Fibroblast of lung (primary cell): ENCODE data around the gene GSTM2. TPM values are rescaled to one million over a fixed set of nuclear protein-coding genes. Genes with fewer than 3 reads are reported as not detected.
"Not testable (repeated sequence)": the region's sequence is repeated elsewhere in the genome, so short reads cannot be mapped to it uniquely, and the experiment has no call there.

ENCODE experiments used
- DNase-seq, 2 donors: peaks; one replicate each; pipeline versions ENCODE4 v3.0.0 to v3.0.0-alpha.2; 2010; ENCODE audit warnings: low read depth in 2 of 2
- H2AFZ ChIP-seq: 2 replicates; pipeline ENCODE4 v1.5.1; 2012; ENCODE audit warnings: low read length, control low read depth, inconsistent platforms
- H3K27ac ChIP-seq: 2 replicates; pipeline ENCODE4 v1.5.1; 2011; ENCODE audit warnings: low read length, control low read depth; ENCODE audit not compliant: insufficient read depth
- H3K27me3 ChIP-seq: 2 replicates; pipeline ENCODE4 v1.5.1; 2011; ENCODE audit warnings: mild to moderate bottlenecking, low read length; ENCODE audit not compliant: control insufficient read depth, insufficient read depth
- H3K36me3 ChIP-seq: 2 replicates; pipeline ENCODE4 v1.5.1; 2011; ENCODE audit warnings: low read length; ENCODE audit not compliant: control insufficient read depth, insufficient read depth
- H3K4me1 ChIP-seq: 2 replicates; pipeline ENCODE4 v1.5.1; 2011; ENCODE audit warnings: low read length; ENCODE audit not compliant: control insufficient read depth, insufficient read depth; ENCODE audit errors: extremely low read depth
- H3K4me2 ChIP-seq: 2 replicates; pipeline ENCODE4 v1.5.1; 2011; ENCODE audit warnings: low read length, control low read depth; ENCODE audit not compliant: insufficient read depth; ENCODE audit errors: extremely low read depth
- H3K4me3 ChIP-seq, 4 experiments: fragments of 200-600 bp in 1 of 4; sonication (generic) in 1 of 4; replicated peaks in 1 of 4; 2 replicates each; pipeline ENCODE4 v1.5.1; 2011 to 2016; ENCODE audit warnings: low read length in 4 of 4, low read depth in 3 of 4, mild to moderate bottlenecking in 3 of 4, control low read depth in 2 of 4, inconsistent platforms in 1 of 4, mixed read lengths in 1 of 4; ENCODE audit not compliant: insufficient read depth in 1 of 4; ENCODE audit errors: control extremely low read depth in 1 of 4
- H3K79me2 ChIP-seq: 2 replicates; pipeline ENCODE4 v1.5.1; 2012; ENCODE audit warnings: mild to moderate bottlenecking, low read length, inconsistent platforms; ENCODE audit not compliant: control insufficient read depth, insufficient read depth
- H3K9ac ChIP-seq: 2 replicates; pipeline ENCODE4 v1.5.1; 2011; ENCODE audit warnings: mild to moderate bottlenecking, low read length, control low read depth; ENCODE audit not compliant: insufficient read depth
- H3K9me3 ChIP-seq: 2 replicates; pipeline ENCODE4 v1.5.1; 2012; ENCODE audit warnings: low read depth, low read length; ENCODE audit not compliant: control insufficient read depth, insufficient read depth
- H4K20me1 ChIP-seq: 2 replicates; pipeline ENCODE4 v1.5.1; 2011; ENCODE audit warnings: low read length; ENCODE audit not compliant: control insufficient read depth, insufficient read depth; ENCODE audit errors: extremely low read depth
- CTCF ChIP-seq, 2 donors: IDR thresholded peaks in 1 of 2; conservative IDR thresholded peaks in 1 of 2; 1 replicate in 1 of 2; 2 replicates in 1 of 2; pipeline ENCODE4 v1.5.1; 2011 to 2012; ENCODE audit warnings: low read length in 2 of 2, control low read depth in 1 of 2, inconsistent platforms in 1 of 2, low read depth in 1 of 2, mild to moderate bottlenecking in 1 of 2
- EZH2 ChIP-seq: IDR thresholded peaks from 2 replicates; pipeline ENCODE4 v1.5.1; 2012; ENCODE audit warnings: low read length, control low read depth, mild to moderate bottlenecking; ENCODE audit errors: missing control alignments
- polyA plus RNA-seq, 2 donors: library from polyadenylated mRNA; depleted of rRNA in 1 of 2; stranded (reverse) in 1 of 2; unstranded in 1 of 2; fragments of >200 nt; gene quantifications; 2 replicates each; pipeline ENCODE4 v1.2.1, GENCODE V29; 2011 to 2012; ENCODE audit warnings: missing spikeins in 1 of 2
- total RNA-seq: library from RNA; depleted of rRNA; stranded (reverse); fragments of >200 nt; gene quantifications from 2 replicates; pipeline ENCODE4 v1.2.1, GENCODE V29; 2014

Gene GSTM2
- total and polyA plus RNA-seq, 2 donors (not counting 1 experiment from before 2014, with no cell fraction given) = 28.2 to 67.7 TPM

GRCh38 chr1:109669246-109669948, 1.5 kb downstream of the GSTM2 start:
- TF ChIP-seq EZH2 (no peak), CTCF (conservative IDR thresholded peaks at IDR 0.05 in 1 of 2, IDR thresholded peaks at IDR 0.05 in 1 of 2; ENCODE audit: low read depth in 1 of 2, low read length in 2 of 2) (no peak)
- H3K9me3 ChIP-seq = no peaks in the 10 kb centered on the region
- no peaks in the 10 kb centered on the region for H3K79me2 ChIP-seq
- H3K4me3 ChIP-seq = no peak overlapping the region
- H3K36me3 ChIP-seq = no peaks in the 10 kb centered on the region
- DNase-seq = no peak
- H3K9ac ChIP-seq = no peak overlapping the region
- H2AFZ ChIP-seq = no peak overlapping the region
- no peaks in the 10 kb centered on the region for H4K20me1 ChIP-seq
- H3K27ac ChIP-seq = no peak overlapping the region
- H3K27me3 ChIP-seq = no peaks in the 10 kb centered on the region
- H3K4me1 ChIP-seq = no peaks in the 10 kb centered on the region
- no peak overlapping the region for H3K4me2 ChIP-seq

DNA sequence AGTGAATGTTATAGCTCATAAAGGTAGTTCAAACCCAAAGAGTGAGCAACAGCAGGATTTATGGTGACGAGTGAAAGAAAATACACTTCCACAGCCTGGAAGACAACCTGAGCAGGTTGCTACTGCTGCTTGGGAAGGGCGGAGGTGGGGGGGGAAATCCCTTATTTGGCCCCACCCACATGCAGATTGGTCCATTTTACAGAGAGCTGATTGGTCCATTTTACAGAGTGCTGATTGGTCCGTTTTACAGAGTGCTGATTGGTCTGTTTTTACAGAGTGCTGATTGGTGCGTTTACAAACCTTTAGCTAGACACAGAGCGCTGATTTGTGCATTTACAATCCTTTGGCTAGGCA, 2.1 kb downstream of the GSTM2 start:
- H3K27ac ChIP-seq, H3K27me3 ChIP-seq, H4K20me1 ChIP-seq, H2AFZ ChIP-seq, H3K4me1 ChIP-seq, H3K9ac ChIP-seq, H3K36me3 ChIP-seq, H3K4me3 ChIP-seq, H3K9me3 ChIP-seq, H3K79me2 ChIP-seq, H3K4me2 ChIP-seq, DNase-seq: not testable (repeated sequence)

DNA sequence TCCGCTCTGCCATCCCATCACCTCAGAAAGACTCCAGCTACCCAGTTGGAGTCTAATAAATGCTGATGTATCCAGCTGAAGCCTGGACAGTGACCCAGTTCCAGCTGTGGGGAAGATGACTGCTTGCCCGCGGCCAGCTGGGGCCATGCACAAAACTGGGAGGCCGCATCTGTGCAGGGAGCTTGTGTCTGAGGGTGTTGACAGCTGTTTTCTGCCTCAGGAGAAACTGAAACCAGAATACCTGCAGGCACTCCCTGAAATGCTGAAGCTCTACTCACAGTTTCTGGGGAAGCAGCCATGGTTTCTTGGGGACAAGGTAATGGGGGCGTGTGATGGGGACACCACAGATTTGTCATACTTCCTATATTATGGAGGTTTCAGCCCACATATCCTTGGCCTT, 3.2 kb downstream of the GSTM2 start:
- H3K27me3 ChIP-seq = no peaks in the 10 kb centered on the region
- TF ChIP-seq CTCF (conservative IDR thresholded peaks at IDR 0.05 in 1 of 2, IDR thresholded peaks at IDR 0.05 in 1 of 2; ENCODE audit: low read depth in 1 of 2, low read length in 2 of 2) = no peak
- TF ChIP-seq EZH2 = no peak
- DNase-seq = no peak

GRCh38 chr1:109673861-109674260, 6.0 kb downstream of the GSTM2 start:
- H4K20me1 ChIP-seq, H3K79me2 ChIP-seq, DNase-seq, H3K27me3 ChIP-seq, H3K9ac ChIP-seq, H3K4me3 ChIP-seq, H3K27ac ChIP-seq, H3K4me2 ChIP-seq, H2AFZ ChIP-seq, H3K9me3 ChIP-seq, H3K36me3 ChIP-seq, H3K4me1 ChIP-seq: not testable (repeated sequence)

More for the DNA sequence above, 3.2 kb downstream of the GSTM2 start:
- Histone ChIP-seq H3K36me3 (no peaks in the 10 kb centered on the region), H3K27ac (no peak overlapping the region), H4K20me1 (no peaks in the 10 kb centered on the region), H3K4me2 (no peak overlapping the region), H3K4me3 (no peak overlapping the region), H3K9ac (no peak overlapping the region), H2AFZ (no peak overlapping the region), H3K4me1 (no peaks in the 10 kb centered on the region), H3K9me3 (no peaks in the 10 kb centered on the region), H3K79me2 (no peaks in the 10 kb centered on the region)

DNA sequence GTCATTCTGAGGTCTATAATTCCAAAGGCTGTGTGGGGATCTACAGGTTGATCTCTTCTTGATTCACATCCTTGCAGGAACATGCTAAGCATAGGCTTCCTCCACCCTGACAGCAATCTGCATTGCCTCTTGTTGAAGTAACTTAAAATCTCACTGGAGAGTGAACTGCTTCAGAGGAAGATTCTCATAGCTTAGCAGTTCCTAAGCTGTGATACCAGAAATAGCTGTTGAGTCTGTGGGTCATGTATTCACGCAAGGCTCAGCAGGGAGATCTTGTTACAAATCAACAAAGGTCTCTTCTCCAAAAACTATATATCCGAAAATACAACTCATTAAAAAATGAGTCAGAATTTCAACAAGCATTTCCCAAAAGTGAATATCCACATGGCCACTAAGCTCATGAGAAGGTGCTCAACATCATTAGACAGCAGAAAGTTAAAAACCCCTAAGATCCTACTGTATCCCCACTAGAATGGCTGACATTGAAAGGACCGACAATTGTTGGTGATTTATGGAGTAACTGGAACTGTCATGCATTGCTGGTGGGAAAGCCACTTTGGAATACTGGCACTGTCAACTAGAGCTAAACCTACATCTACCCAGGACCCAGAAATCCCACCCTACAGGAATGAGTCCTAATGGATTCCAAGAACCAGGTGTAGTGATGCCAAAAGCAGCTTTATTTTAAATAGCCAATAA, 9.0 kb downstream of the GSTM2 start:
- not testable (repeated sequence) for H3K4me2 ChIP-seq, H3K27me3 ChIP-seq, DNase-seq, H2AFZ ChIP-seq, H3K9ac ChIP-seq, H3K36me3 ChIP-seq, H4K20me1 ChIP-seq, H3K4me1 ChIP-seq, H3K9me3 ChIP-seq, H3K27ac ChIP-seq, H3K4me3 ChIP-seq, H3K79me2 ChIP-seq
